Natural killer cell (primary cell): ENCODE measurements around the gene CFAP68. TPM values are rescaled to one million over a fixed set of nuclear protein-coding genes. Genes with fewer than 3 reads are reported as not detected.
A peak's percentile ranks its signal among the peaks of the same experiment; 100 is the strongest.

Source experiments
- ATAC-seq, 3 donors: fragments of 150-1000 bp in 2 of 3; fragments of 200-7000 bp in 1 of 3; cut with Tn5 transposase; 1 replicate in 1 of 3; 2 replicates in 2 of 3; pipeline ENCODE4 v1.10.0; 2021; ENCODE audit warnings: mild to moderate bottlenecking in 2 of 3, moderate library complexity in 2 of 3
- DNase-seq, 2 donors: peaks; one replicate each; pipeline versions ENCODE4 v3.0.0 to v3.0.0-alpha.2; 2013 to 2021; ENCODE audit warnings: mixed read lengths in 1 of 2
- H3K27ac ChIP-seq: one replicate; pipeline ENCODE4 v1.5.1; 2013; ENCODE audit warnings: mild to moderate bottlenecking, low read length
- H3K27me3 ChIP-seq: one replicate; pipeline ENCODE4 v1.6.1; 2013; ENCODE audit warnings: low read length; ENCODE audit not compliant: control insufficient read depth, insufficient read depth
- H3K36me3 ChIP-seq: one replicate; pipeline ENCODE4 v1.6.1; 2013; ENCODE audit warnings: low read length; ENCODE audit not compliant: control insufficient read depth, insufficient read depth
- H3K4me1 ChIP-seq: one replicate; pipeline ENCODE4 v1.6.1; 2013; ENCODE audit warnings: low read length; ENCODE audit not compliant: control insufficient read depth, insufficient read depth
- H3K4me3 ChIP-seq: one replicate; pipeline ENCODE4 v1.5.1; 2013; ENCODE audit warnings: low read length
- H3K9me3 ChIP-seq: one replicate; pipeline ENCODE4 v1.6.1; 2013; ENCODE audit warnings: low read length; ENCODE audit not compliant: control insufficient read depth, insufficient read depth
- H3K27ac Mint-ChIP-seq, 2 donors: one replicate each; pipeline ENCODE4 v1.8.0; 2022; ENCODE audit warnings: mild to moderate bottlenecking in 2 of 2, mixed read lengths in 2 of 2, moderate library complexity in 1 of 2
- H3K27me3 Mint-ChIP-seq, 2 donors: one replicate each; pipeline ENCODE4 v1.8.0; 2022; ENCODE audit warnings: low read depth in 2 of 2, mixed read lengths in 2 of 2
- H3K36me3 Mint-ChIP-seq: one replicate; pipeline ENCODE4 v1.8.0; 2022; ENCODE audit warnings: mixed read lengths
- H3K4me1 Mint-ChIP-seq, 2 donors: one replicate each; pipeline ENCODE4 v1.8.0; 2022; ENCODE audit warnings: mixed read lengths in 2 of 2
- H3K4me3 Mint-ChIP-seq: one replicate; pipeline ENCODE4 v1.8.0; 2022; ENCODE audit warnings: mild to moderate bottlenecking, moderate library complexity, mixed read lengths
- H3K9me3 Mint-ChIP-seq, 2 donors: one replicate each; pipeline ENCODE4 v1.8.0; 2022; ENCODE audit warnings: mixed read lengths in 2 of 2
- CTCF ChIP-seq: fragments of 200-600 bp; IDR thresholded peaks from one replicate; pipeline ENCODE4 v1.8.0; 2022; ENCODE audit warnings: antibody characterized with exemption
- WGBS: methylation state at CpG from one replicate; pipeline ENCODE4 v1.1.7; 2013; ENCODE audit warnings: missing lambda C conversion rate; ENCODE audit not compliant: insufficient coverage; 5-methylcytosine and 5-hydroxymethylcytosine counted together
- intact Hi-C: fragments of 100-400 bp; cut with micrococcal nuclease; formaldehyde crosslinking; loops from one replicate; pipeline ENCODE4 v1.14.2; 2022
- total RNA-seq, 4 donors: library from RNA; stranded (reverse); fragments of 120-200 nt in 1 of 4; gene quantifications; one replicate each; pipeline versions ENCODE4 v1.2.3 to v1.2.4, GENCODE V29; 2013 to 2022

Gene CFAP68
- total RNA-seq, 3 donors from 2014 or later (not counting 1 experiment from before 2014, with no cell fraction given) = 5.9 to 9.2 (median 7.6) TPM

- Histone ChIP-seq H3K4me1 (no peaks in the 10 kb centered on the region), H3K4me3 (no peak overlapping the region), H3K9me3 (no peaks in the 10 kb centered on the region), H3K27ac (no peak overlapping the region), H3K27me3 (no peaks in the 10 kb centered on the region), H3K36me3 (peaks cover 37% of the 10 kb centered on the region)
- Mint-ChIP-seq H3K4me3 (no peak overlapping the region), H3K27ac (no peak overlapping the region), H3K9me3 (no peaks in the 10 kb centered on the region), H3K4me1 (peaks cover 0 to 3% of the 10 kb centered on the region in 2 donors), H3K36me3 (peaks cover 30% of the 10 kb centered on the region), H3K27me3 (no peaks in the 10 kb centered on the region)
- no peak for TF ChIP-seq CTCF
- WGBS = 100% methylated on average over 2 of the region's 3 CpGs
- ATAC-seq = no peak
- intact Hi-C loops = no loop called here
- no peak for DNase-seq
Observed at GRCh38 chr11:111860257-111860656, 19.1 kb upstream of the CFAP68 start.

- DNase-seq (no peak), ATAC-seq (no peak)
- Mint-ChIP-seq H3K27ac (peak overlapping the region; percentile 86 to 94), H3K4me3 (no peak overlapping the region), H3K27me3 (no peaks in the 10 kb centered on the region), H3K9me3 (no peaks in the 10 kb centered on the region), H3K4me1 (peaks cover 14 to 19% of the 10 kb centered on the region in 2 donors), H3K36me3 (no peaks in the 10 kb centered on the region)
- no peak for TF ChIP-seq CTCF
- WGBS = 100% methylated on average over 1 of the region's 1 CpG
- intact Hi-C loops = loop anchor here (2.0 kb wide), 2 partner anchors 103 to 205 kb away; partner anchors contain the start of genes NKAPD1, PIH1D2 and PPP2R1B
- Histone ChIP-seq H3K4me3 (no peak overlapping the region), H3K9me3 (no peaks in the 10 kb centered on the region), H3K27ac (no peak overlapping the region), H3K36me3 (peaks cover 20% of the 10 kb centered on the region), H3K4me1 (peaks cover 9% of the 10 kb centered on the region), H3K27me3 (no peaks in the 10 kb centered on the region)
Observed at GRCh38 chr11:111870113-111870512, 9.2 kb upstream of the CFAP68 start.

- H3K36me3 Mint-ChIP-seq = no peaks in the 10 kb centered on the region
- H3K4me3 Mint-ChIP-seq = peak overlapping the region; percentile 86
- DNase-seq (no peak), ATAC-seq (no peak)
- intact Hi-C loops = loop anchor here (2.0 kb wide), 2 partner anchors 104 to 204 kb away; partner anchors contain the start of genes NKAPD1, PIH1D2 and PPP2R1B
- Histone ChIP-seq H3K9me3 (no peaks in the 10 kb centered on the region), H3K27ac (peak overlapping the region; percentile 73), H3K36me3 (peaks cover 18% of the 10 kb centered on the region), H3K27me3 (no peaks in the 10 kb centered on the region), H3K4me1 (peaks cover 9% of the 10 kb centered on the region), H3K4me3 (peak overlapping the region; percentile 63)
- no peaks in the 10 kb centered on the region for H3K9me3 Mint-ChIP-seq
- TF ChIP-seq CTCF = no peak
- H3K27ac Mint-ChIP-seq = peak overlapping the region; percentile 86 to 94
- H3K4me1 Mint-ChIP-seq = peaks cover 14 to 19% of the 10 kb centered on the region in 2 donors
- no peaks in the 10 kb centered on the region for H3K27me3 Mint-ChIP-seq
Observed at GRCh38 chr11:111870522-111870885, 8.8 kb upstream of the CFAP68 start.
